HUES6 (cell line): ENCODE measurements around the gene MINDY1.

Experiments
- H3K27ac ChIP-seq: 2 replicates; pipeline ENCODE4 v1.7.0; 2013; ENCODE audit warnings: low read depth, mild to moderate bottlenecking, low read length, inconsistent platforms
- H3K27me3 ChIP-seq: 2 replicates; pipeline ENCODE4 v1.6.1; 2013; ENCODE audit warnings: low read length; ENCODE audit not compliant: control insufficient read depth, insufficient read depth
- H3K36me3 ChIP-seq: 2 replicates; pipeline ENCODE4 v1.6.1; 2013; ENCODE audit warnings: low read length; ENCODE audit not compliant: control insufficient read depth, insufficient read depth
- H3K4me1 ChIP-seq: 2 replicates; pipeline ENCODE4 v1.6.1; 2013; ENCODE audit warnings: low read length; ENCODE audit not compliant: control insufficient read depth, insufficient read depth
- H3K4me3 ChIP-seq: 2 replicates; pipeline ENCODE4 v1.5.1; 2013; ENCODE audit warnings: low read depth, low read length
- H3K9ac ChIP-seq: one replicate; pipeline ENCODE4 v1.6.1; 2013; ENCODE audit warnings: mild to moderate bottlenecking, low read length
- H3K9me3 ChIP-seq: 2 replicates; pipeline ENCODE4 v1.6.1; 2013; ENCODE audit warnings: low read depth, low read length; ENCODE audit not compliant: control insufficient read depth, insufficient read depth

MINDY1 gene

DNA sequence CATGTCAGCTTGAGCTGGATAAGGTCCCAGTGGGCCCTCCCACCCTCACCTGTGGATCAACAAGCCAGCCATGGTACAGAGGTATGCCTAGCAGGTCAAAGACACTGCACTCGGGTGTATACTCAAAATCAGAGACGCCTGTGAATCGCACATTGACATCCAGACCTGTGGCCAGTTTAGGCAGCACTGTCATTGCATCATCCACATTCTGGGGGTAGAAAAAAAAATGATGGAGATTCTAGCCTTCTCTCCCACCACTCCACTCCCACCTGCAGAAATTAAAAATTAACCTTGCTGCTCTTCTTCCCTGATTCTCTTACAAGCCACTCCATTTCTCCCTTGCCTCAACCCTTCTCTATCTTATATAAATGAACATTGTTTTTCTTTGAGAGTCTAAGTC, 6.3 kb downstream of the MINDY1 start:
- H3K9me3 ChIP-seq = no peaks in the 10 kb centered on the region
- no peak overlapping the region for H3K9ac ChIP-seq
- H3K27ac ChIP-seq = no peak overlapping the region
- H3K27me3 ChIP-seq = no peaks in the 10 kb centered on the region
- H3K4me1 ChIP-seq = peaks cover 5% of the 10 kb centered on the region
- H3K36me3 ChIP-seq = peaks cover 4% of the 10 kb centered on the region; the same call in 1 of the 2 replicates
- no peak overlapping the region for H3K4me3 ChIP-seq

DNA sequence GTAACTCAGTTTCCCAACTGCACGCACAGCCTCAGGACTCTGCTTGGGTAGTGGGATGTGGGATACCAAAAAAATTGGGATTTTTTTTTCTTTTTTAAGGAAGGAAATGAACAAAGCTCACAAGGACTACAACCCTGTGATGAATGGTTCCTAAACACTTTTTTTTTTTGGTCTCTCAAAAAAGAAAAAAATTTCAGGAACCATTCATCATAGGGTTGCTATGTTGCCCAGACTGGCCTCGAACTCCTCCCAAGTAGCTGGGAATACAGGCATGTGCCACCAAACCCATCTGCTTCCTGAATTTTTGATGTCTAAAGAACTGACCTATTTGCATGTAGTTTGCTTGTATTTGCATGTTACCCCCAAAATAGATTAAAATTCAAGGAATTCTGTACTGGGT, 6.8 kb downstream of the MINDY1 start:
- Histone ChIP-seq H3K36me3 (peaks cover 4% of the 10 kb centered on the region; the same call in 1 of the 2 replicates), H3K27me3 (no peaks in the 10 kb centered on the region), H3K27ac (no peak overlapping the region), H3K4me3 (no peak overlapping the region), H3K9ac (no peak overlapping the region), H3K9me3 (no peaks in the 10 kb centered on the region), H3K4me1 (0 out of 2 replicates have a peak, but pooled peaks cover 4% of the 10 kb centered on the region)

GRCh38 chr1:150999051-150999674, 7.5 kb downstream of the MINDY1 start:
- H3K4me1 ChIP-seq = 0 out of 2 replicates have a peak, but pooled peaks cover 4% of the 10 kb centered on the region
- H3K4me3 ChIP-seq = no peak overlapping the region
- H3K27ac ChIP-seq = no peak overlapping the region

DNA sequence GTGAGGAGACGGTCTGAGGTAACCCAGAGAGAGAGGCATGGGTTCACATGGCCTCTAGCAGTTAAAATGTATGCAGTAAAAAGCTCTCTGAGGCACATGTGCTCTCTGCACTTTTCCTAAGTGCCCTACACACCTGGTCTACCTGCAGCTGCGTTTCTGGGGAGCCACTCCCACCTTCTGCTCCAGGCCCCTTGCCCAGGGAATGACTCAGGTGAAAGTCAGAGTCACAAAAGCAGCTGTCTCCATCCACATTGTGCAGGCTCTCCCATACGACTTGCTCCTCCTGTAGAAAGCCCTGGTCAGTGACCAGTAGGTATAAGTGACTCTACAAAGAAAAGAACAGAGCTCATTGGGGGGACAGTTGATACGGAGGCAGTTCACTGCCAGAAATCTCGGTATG, 8.8 kb downstream of the MINDY1 start:
- 0 out of 2 replicates have a peak, but pooled peaks cover 4% of the 10 kb centered on the region for H3K4me1 ChIP-seq
- H3K9me3 ChIP-seq = no peaks in the 10 kb centered on the region
- H3K4me3 ChIP-seq = no peak overlapping the region
- H3K27me3 ChIP-seq = no peaks in the 10 kb centered on the region
- H3K9ac ChIP-seq = no peak overlapping the region
- peaks cover 4% of the 10 kb centered on the region; the same call in 1 of the 2 replicates for H3K36me3 ChIP-seq
- no peak overlapping the region for H3K27ac ChIP-seq

More at GRCh38 chr1:150999051-150999674, 7.5 kb downstream of the MINDY1 start:
- Histone ChIP-seq H3K9ac (no peak overlapping the region), H3K36me3 (peaks cover 4% of the 10 kb centered on the region; the same call in 1 of the 2 replicates), H3K9me3 (no peaks in the 10 kb centered on the region), H3K27me3 (no peaks in the 10 kb centered on the region)

DNA sequence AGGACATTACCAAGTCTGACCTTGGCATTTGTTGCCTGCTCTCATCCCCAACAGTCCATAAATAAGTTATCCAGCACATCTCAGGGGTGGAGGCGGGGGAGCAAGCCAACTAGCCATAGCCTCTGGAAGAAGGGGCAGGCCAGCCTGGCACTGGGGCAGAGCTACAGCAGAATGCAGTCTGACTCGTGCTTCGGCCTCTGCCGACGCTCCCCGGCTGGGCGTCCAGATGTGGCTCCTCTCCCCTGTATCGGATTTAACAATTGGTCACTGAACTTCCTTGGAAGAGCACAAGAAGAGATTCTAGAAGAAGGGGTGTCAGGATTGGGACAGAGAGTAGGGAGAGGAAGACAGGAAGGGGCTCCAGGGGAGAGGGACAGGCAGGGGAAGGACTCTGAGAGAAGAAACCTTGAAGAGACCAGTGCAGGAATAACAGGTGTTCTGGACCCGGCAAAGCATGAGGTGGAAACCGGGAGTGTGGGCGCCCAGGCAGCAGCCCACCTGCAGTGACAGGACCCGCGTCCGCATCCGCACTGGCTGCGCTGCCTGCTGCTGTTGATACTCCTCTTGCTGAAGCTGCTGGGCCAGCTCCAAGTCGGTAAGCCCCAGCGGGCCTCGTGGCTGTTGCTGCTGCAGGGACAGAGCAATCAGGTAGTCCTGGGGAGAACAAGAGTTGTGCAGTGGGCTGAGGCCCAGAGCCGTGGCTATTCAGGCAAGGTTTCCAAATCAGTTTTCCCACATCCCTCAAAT, 9.4 kb downstream of the MINDY1 start:
- Histone ChIP-seq H3K9ac (no peak overlapping the region), H3K4me1 (0 out of 2 replicates have a peak, but pooled peaks cover 4% of the 10 kb centered on the region), H3K27ac (no peak overlapping the region), H3K27me3 (no peaks in the 10 kb centered on the region), H3K9me3 (no peaks in the 10 kb centered on the region), H3K4me3 (no peak overlapping the region), H3K36me3 (peaks cover 4% of the 10 kb centered on the region; the same call in 1 of the 2 replicates)

DNA sequence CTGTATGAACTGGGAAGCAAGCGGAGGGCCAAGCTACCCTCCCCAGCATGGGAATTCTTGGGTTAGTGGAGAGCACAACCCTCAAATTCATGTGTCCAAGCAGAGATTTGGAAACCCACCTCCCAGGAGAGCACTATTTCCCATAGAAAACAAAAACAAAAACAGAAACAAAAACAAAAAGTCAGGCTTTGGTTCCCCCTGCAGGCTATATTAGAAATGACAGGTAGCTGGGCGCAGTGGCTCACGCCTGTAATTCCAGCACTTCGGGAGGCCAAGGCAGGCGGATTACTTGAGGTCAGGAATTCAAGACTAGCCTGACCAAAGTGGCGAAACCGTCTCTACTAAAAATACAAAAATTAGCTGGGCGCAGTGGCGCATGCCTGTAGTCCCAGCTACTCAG, 10.8 kb downstream of the MINDY1 start:
- H3K27ac ChIP-seq = no peak overlapping the region
- no peak overlapping the region for H3K9ac ChIP-seq

DNA sequence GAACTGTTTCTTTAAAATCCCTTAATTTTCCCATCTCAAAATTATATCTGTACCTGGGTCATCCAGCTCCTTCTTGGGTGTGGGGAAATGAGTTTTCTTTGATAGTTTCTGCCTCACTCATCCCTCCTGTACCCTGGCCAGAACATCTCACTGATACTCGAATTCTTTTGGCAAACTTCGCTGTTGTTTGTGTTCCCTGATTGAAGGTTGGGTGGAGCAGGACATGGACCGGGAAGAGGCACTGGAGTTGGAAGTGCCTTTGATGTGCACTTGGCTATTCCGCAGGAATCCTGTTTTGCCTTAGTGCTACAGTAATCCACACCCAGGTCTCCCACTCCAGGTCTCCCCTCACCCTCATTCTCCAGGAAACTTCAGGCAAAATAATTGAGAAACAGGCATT, 11.2 kb downstream of the MINDY1 start:
- Histone ChIP-seq H3K9me3 (no peaks in the 10 kb centered on the region), H3K27me3 (no peaks in the 10 kb centered on the region), H3K4me1 (0 out of 2 replicates have a peak, but pooled peaks cover 4% of the 10 kb centered on the region), H3K27ac (no peak overlapping the region), H3K9ac (peak overlapping the region; percentile 9), H3K4me3 (no peak overlapping the region), H3K36me3 (peaks cover 4% of the 10 kb centered on the region; the same call in 1 of the 2 replicates)

More for the DNA sequence above, 10.8 kb downstream of the MINDY1 start:
- Histone ChIP-seq H3K27me3 (no peaks in the 10 kb centered on the region), H3K36me3 (peaks cover 4% of the 10 kb centered on the region; the same call in 1 of the 2 replicates), H3K4me1 (0 out of 2 replicates have a peak, but pooled peaks cover 4% of the 10 kb centered on the region), H3K4me3 (no peak overlapping the region), H3K9me3 (no peaks in the 10 kb centered on the region)

- Histone ChIP-seq H3K9ac (no peak overlapping the region), H3K4me1 (0 out of 2 replicates have a peak, but pooled peaks cover 4% of the 10 kb centered on the region), H3K36me3 (peaks cover 4% of the 10 kb centered on the region; the same call in 1 of the 2 replicates), H3K4me3 (no peak overlapping the region), H3K27me3 (no peaks in the 10 kb centered on the region), H3K9me3 (no peaks in the 10 kb centered on the region), H3K27ac (no peak overlapping the region)
These were observed 12.5 kb downstream of the MINDY1 start for GRCh38 chr1:150994248-150994647.

DNA sequence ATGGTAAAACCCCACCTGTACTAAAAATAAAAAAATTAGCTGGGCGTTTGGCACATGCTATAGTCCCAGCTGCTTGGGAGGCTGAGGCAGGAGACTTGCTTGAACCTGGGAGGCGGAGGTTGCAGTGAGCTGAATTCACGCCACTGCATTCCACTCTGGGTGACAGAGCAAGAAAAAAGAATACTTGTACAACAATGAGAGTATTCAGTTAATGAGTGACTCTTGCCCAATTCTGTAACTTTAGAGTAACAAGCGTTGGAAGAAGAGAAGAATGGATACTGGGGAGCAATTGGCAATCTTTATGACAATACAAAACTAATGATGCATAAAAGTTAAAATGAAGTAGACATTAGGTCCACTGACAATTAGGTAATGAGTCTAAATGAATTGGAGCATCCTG, 14.1 kb downstream of the MINDY1 start:
- no peak overlapping the region for H3K4me3 ChIP-seq
- H3K27me3 ChIP-seq = no peaks in the 10 kb centered on the region
- H3K9ac ChIP-seq = no peak overlapping the region
- no peaks in the 10 kb centered on the region for H3K9me3 ChIP-seq
- H3K4me1 ChIP-seq = 0 out of 2 replicates have a peak, but pooled peaks cover 4% of the 10 kb centered on the region
- no peak overlapping the region for H3K27ac ChIP-seq
- peaks cover 4% of the 10 kb centered on the region; the same call in 1 of the 2 replicates for H3K36me3 ChIP-seq

GRCh38 chr1:150987924-150988323, 18.8 kb downstream of the MINDY1 start:
- H3K4me3 ChIP-seq = no peak overlapping the region
- H3K9me3 ChIP-seq = no peaks in the 10 kb centered on the region
- no peak overlapping the region for H3K27ac ChIP-seq
- no peak overlapping the region for H3K9ac ChIP-seq
- peaks cover 5% of the 10 kb centered on the region; the same call in 1 of the 2 replicates for H3K4me1 ChIP-seq
- no peaks in the 10 kb centered on the region for H3K36me3 ChIP-seq
- H3K27me3 ChIP-seq = no peaks in the 10 kb centered on the region
